Stimulated activated naive CD8-positive, alpha-beta T cell treated with anti-CD3 and anti-CD28 coated beads, Interleukin-15, Interleukin-2, amounts not matched to agents 100 U/mL and 50 U/mL, for 24 hours (primary cell): Measurements from ENCODE around the gene PGAM2.

ENCODE experiments used
- ATAC-seq: fragments of 150-1000 bp; cut with Tn5 transposase; one replicate; pipeline ENCODE4 v1.10.0; 2021
- DNase-seq: peaks from one replicate; pipeline ENCODE4 v3.0.0; 2021

The PGAM2 gene

GRCh38 chr7:44064791-44065430 is 456 bp downstream of the PGAM2 start:
- ATAC-seq, result no peak
- DNase-seq, result no peak

- ATAC-seq, result no peak
- DNase-seq, result no peak
Observed at GRCh38 chr7:44063894-44064651, 1.3 kb downstream of the PGAM2 start.

GRCh38 chr7:44063547-44063893 is 1.8 kb downstream of the PGAM2 start:
- DNase-seq (no peak), ATAC-seq (no peak)

GRCh38 chr7:44062903-44063295 is 2.5 kb downstream of the PGAM2 start:
- DNase-seq (no peak), ATAC-seq (no peak)

GRCh38 chr7:44062180-44062902 is 3.0 kb downstream of the PGAM2 start:
- DNase-seq (no peak), ATAC-seq (no peak)

GRCh38 chr7:44061645-44062179 is 3.7 kb downstream of the PGAM2 start:
- ATAC-seq, result no peak

GRCh38 chr7:44060948-44061644 is 4.3 kb downstream of the PGAM2 start:
- ATAC-seq (no peak), DNase-seq (no peak)

More at GRCh38 chr7:44061645-44062179, 3.7 kb downstream of the PGAM2 start:
- no peak for DNase-seq

- no peak for DNase-seq
- ATAC-seq, result no peak
Observed at GRCh38 chr7:44060091-44060947, 5.0 kb downstream of the PGAM2 start.

GRCh38 chr7:44059219-44060090 is 5.9 kb downstream of the PGAM2 start:
- ATAC-seq, result peak; percentile 55
- DNase-seq, result peak; percentile 32

- DNase-seq (peak; percentile 3), ATAC-seq (no peak)
Observed at GRCh38 chr7:44058759-44059218, 6.6 kb downstream of the PGAM2 start.

GRCh38 chr7:44057849-44058758 is 7.3 kb downstream of the PGAM2 start:
- ATAC-seq, result no peak
- DNase-seq, result no peak

GRCh38 chr7:44057181-44057848 is 8.1 kb downstream of the PGAM2 start:
- DNase-seq, result no peak
- no peak for ATAC-seq

- ATAC-seq (no peak), DNase-seq (no peak)
Observed at GRCh38 chr7:44056681-44057080, 8.7 kb downstream of the PGAM2 start.

GRCh38 chr7:44052771-44053365 is 12.5 kb downstream of the PGAM2 start:
- ATAC-seq (no peak), DNase-seq (no peak)

GRCh38 chr7:44051611-44052220 is 13.7 kb downstream of the PGAM2 start:
- ATAC-seq, result no peak
- DNase-seq, result no peak

- ATAC-seq (no peak), DNase-seq (no peak)
Observed at GRCh38 chr7:44050915-44051560, 14.3 kb downstream of the PGAM2 start.
